Activated naive CD8-positive, alpha-beta T cell treated with anti-CD3 and anti-CD28 coated beads, Interleukin-2, amount 50 U/mL, for 16 hours (primary cell): ENCODE measurements around the gene AQP7.
"Not testable (repeated sequence)": the region's sequence is repeated elsewhere in the genome, so short reads cannot be mapped to it uniquely, and the experiment has no call there.

Experiments
- DNase-seq: peaks from one replicate; pipeline ENCODE4 v3.0.0-alpha.2; 2020; ENCODE audit warnings: low read depth, low spot score

Gene AQP7

GRCh38 chr9:33402371-33402770 is at the start of gene AQP7:
Gene AQP7 (minus strand): TSS chr9:33402568. CDS start chr9:33401262, 1,306 bp downstream.
- DNase-seq, result not testable (repeated sequence)

GRCh38 chr9:33450621-33451146 is 48.3 kb upstream of the AQP7 start:
- no peak for DNase-seq

- DNase-seq, result no peak
Measured at GRCh38 chr9:33449715-33450114, 47.3 kb upstream of the AQP7 start.

- DNase-seq, result no peak
Measured at GRCh38 chr9:33447799-33448553, 45.6 kb upstream of the AQP7 start.

- DNase-seq, result no peak
Measured at GRCh38 chr9:33446946-33447798, 44.8 kb upstream of the AQP7 start, which contains the start of gene AQP3. Gene AQP3 (minus strand): TSS chr9:33447593. CDS start chr9:33447530, 63 bp downstream.

GRCh38 chr9:33446240-33446945 is 44.0 kb upstream of the AQP7 start:
- DNase-seq, result no peak

- no peak for DNase-seq
Measured at GRCh38 chr9:33445389-33446239, 43.2 kb upstream of the AQP7 start.

- no peak for DNase-seq
Measured at GRCh38 chr9:33443464-33444154, 41.2 kb upstream of the AQP7 start.

GRCh38 chr9:33443047-33443446 is 40.7 kb upstream of the AQP7 start:
- no peak for DNase-seq

GRCh38 chr9:33442125-33442524 is 39.8 kb upstream of the AQP7 start:
- no peak for DNase-seq

GRCh38 chr9:33440609-33441008 is 38.2 kb upstream of the AQP7 start:
- no peak for DNase-seq

- DNase-seq, result no peak
Measured at GRCh38 chr9:33440204-33440603, 37.8 kb upstream of the AQP7 start.

- no peak for DNase-seq
Measured at GRCh38 chr9:33439731-33440130, 37.4 kb upstream of the AQP7 start.

GRCh38 chr9:33438926-33439680 is 36.7 kb upstream of the AQP7 start:
- DNase-seq, result no peak

- no peak for DNase-seq
Measured at GRCh38 chr9:33437898-33438297, 35.5 kb upstream of the AQP7 start.

- no peak for DNase-seq
Measured at GRCh38 chr9:33437205-33437604, 34.8 kb upstream of the AQP7 start.

GRCh38 chr9:33436445-33436844 is 34.1 kb upstream of the AQP7 start:
- no peak for DNase-seq

GRCh38 chr9:33435821-33436277 is 33.5 kb upstream of the AQP7 start:
- DNase-seq, result no peak

- no peak for DNase-seq
Measured at GRCh38 chr9:33434317-33435105, 32.1 kb upstream of the AQP7 start.
